HG02973 (cell line): ENCODE data around the gene PPTC7.
"Not testable (repeated sequence)": the region's sequence is repeated elsewhere in the genome, so short reads cannot be mapped to it uniquely, and the experiment has no call there.

Experiments used
- ATAC-seq: cut with Tn5 transposase; IDR thresholded peaks from one replicate; pipeline ENCODE4 v1.9.1; 2021; ENCODE audit warnings: moderate library complexity; ENCODE audit not compliant: unreplicated experiment

The PPTC7 gene

DNA sequence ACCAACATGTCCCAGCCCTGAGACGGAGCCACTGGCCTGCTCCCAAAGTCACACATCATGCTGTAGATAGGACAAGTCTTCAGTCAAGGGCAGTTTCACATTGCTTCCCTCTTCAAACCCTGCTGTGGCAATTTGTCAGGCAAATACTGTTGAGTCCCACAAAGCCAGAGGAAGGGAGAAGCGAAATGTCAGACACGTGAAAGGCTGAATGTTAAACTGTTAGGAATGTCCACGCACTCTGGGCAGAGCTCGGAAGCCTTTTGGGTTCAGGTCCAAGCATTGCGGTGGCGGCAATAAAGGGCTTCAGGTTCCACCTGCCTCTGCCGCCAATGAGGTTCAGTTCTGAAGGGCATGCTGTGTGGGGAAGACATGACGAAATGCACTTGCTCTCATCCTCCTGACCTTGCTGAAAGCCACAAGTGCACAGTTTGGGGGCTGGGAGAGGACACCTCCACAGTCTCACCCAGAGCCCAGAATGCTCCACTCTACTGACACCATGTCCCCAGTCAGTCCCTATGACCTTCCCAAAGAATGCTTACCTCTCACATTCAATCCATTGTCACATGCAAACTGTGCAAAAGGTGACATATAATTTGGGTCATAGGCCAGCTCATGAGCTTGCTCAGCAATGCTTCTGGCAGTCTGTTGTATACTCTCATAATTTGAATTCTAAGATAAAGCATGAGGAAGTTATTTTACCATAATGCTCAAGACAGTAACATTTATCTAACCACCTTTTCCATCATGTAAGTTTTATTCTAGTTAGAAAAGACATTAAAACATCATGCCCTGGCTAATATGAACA lies 45.3 kb downstream of the PPTC7 start:
- ATAC-seq, result no peak

DNA sequence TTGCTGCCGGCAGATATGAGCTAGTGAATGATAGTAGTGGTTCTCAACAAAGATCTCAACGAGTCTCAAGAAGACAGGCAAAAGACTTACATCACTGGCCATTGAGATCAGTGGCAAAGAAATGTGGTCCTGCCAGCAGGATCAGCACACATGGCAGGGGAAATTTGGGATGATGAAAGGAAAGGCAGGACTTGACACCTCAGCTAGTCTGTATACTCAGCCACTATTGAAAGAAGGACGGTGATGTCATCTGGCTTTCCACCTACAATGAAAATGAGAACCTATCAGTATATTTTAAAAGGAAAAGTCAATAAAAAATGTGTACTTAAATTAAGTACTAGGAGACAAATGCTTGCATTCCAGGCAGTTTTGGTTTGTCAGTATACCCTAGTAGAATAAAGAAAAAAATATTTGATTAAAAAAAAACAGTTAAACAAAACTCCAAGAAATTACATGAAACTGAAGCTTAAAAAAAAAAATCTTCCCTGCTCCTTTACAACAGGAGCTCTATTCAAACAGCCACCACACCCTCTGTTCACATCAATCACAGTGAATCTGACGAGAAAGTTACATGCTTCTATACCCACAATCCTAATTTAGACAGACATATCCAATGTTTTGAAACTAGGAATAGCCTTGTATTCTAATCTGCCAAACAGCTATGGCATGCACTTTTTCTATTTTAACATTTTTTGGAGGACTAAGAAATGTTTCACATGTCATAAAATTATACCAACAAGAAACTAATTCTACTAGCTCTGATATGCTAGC lies 46.1 kb downstream of the PPTC7 start:
- ATAC-seq, result no peak

DNA sequence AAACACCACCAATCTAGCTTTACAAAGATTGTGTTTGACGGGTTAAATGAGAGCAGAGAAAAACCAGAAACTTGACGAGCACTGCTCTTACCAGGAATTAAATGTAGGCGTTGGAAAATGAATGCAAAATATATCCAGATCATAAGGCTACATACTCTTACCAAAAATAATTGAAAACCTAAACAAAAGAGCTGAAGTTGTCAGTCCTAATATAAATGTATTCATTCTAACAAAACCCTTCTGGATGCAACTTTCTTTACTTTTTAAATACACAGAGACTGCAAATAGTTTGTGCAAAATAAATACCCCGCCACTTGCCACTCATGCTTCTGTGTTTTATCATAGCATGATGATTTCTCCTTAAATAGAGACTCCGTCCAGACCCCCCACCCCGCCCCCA lies 48.3 kb downstream of the PPTC7 start:
- no peak for ATAC-seq

DNA sequence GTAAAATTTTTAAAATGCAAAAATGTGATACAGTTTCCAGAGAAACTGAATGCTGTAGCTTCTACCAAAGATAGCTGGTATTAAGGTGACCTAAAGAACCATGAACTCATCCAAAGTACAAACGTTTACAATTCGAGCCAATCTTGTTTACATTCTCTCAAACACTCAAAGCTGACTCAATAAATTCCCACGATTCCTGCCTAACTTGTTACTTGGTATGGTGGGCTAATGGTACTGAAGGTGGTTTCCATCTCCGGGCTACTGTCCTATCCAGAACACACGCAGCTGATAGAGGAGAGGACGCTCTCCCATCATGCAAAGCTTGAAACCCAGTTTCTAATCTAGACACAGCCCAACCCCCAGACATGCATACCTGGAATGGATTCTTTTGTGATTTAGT lies 49.5 kb downstream of the PPTC7 start:
- ATAC-seq, result no peak

DNA sequence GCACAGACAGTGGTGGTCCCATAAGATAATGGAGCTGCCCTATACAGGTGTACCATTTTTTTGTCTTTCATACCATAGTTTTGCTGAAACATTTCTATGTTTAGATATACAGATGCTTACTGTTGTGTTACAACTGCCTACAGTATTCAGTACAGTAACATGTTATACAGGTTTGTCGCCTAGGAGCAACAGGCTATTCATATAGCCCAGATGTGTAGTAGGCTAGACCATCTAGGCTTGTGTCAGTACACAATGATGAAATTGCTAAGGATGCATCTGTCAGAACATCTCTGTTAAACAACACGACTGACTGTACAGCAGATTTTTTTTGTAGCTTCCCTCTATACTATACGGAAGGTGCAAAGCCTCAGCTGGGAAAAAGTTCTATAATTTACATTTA lies 50.5 kb downstream of the PPTC7 start:
- no peak for ATAC-seq

DNA sequence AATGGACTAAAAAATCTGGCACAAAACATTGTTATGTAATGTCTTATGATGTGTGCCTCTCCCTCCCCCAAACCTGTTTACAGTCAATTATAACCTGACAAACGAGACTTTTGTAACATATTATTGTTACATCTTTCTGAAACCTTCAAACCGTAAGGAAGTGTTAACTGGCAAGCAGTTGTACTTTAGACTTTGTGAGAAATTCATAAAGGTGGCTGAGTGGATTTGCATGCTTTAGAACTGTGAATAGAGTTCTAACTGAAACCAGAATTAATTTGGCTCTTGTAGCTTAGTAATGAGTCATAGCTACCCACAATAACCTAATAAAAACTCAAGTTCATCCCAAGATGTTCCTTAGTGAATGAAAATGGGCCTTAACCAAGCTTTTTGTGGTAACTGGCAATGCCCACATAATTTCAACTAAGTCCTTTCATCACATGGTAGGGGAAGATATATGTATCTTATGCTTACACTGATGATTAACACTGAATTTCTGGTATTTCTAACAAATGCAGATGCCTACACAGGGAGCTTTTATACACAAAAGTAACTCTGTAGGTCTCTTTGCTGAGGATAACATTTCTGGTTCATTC lies 51.3 kb downstream of the PPTC7 start:
- peak; percentile 83 for ATAC-seq

DNA sequence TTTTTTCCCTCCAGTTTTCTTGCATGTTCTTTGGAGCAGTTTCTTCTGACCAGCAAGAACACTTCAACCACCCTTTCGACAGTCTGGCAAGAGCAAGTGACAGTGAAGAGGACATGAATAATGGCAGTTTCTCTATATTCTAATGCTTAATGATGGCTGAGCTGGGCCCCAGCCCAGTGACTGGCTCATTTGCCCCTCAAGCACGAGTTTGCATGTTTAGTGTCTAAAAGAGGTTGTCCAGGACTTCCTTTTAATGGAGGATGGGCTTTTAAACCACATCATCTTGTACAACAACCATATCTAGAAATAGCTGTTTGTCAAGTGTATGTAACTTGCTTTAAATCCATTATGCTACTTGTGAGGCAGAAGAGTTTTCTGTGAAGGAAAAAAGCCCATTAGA lies 52.6 kb downstream of the PPTC7 start:
- ATAC-seq, result no peak

DNA sequence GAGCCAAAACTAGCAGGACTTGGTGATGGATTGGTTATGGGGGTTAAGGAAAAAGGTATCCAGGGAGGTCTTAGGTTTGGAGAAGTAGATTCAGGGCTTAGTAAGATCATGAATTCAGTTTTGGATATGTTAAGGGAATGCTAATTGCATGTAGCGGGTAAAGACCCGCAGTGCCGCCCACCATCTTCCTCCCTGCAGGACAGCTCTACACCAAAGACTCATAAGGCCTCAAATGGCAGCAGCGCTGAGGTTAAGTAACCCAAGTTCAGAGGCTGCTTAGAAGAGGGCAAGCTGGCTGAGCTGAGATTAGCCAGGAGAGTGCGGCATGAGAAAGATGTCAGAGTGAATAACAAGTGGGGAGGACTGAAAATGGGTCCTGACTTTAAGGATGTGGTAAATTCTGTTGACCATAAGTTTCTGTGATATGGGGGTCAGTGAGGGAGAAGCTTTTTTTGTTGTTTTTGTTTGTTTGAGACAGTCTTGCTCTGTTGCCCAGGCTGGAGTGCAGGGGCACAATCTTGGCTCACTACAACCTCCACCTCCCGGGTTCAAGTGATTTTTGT lies 54.8 kb downstream of the PPTC7 start:
- no peak for ATAC-seq

DNA sequence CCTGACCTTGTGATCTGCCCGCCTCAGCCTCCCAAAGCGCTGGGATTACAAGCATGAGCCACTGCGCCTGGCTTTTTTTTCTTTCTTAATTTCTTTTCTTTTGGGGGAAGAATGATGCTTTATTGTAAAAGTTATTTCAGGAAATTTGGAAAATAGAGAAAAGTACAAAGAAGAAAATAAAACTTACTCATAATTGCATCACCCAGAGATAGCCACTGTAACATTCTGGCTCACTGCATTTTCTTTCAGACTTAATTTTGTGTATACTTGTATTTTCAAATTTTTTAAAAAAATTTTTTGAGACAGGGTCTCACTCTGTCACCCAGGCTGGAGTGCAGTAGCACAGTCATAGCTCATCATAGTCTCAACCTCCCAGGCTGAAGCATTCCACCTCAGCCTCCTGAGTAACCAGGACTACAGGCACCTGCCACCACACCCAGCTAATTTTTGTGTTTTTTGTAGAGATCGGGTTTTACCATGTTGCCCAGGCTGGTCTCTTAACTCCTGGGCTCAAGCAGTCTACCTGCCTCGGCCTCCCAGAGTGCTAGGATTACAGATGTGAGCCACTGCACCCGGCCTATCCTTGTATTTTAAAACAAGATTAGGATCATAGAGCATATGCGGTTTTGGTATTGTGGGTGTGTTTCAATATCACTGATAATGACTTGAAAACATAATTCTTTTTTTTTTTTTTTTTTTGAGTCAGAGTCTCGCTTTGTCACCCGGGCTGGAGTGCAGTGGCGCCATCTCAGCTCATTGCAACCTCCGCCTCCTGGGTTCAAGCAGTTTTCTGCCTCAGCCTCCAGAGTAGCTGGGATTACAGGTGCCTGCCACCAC lies 62.0 kb downstream of the PPTC7 start:
- not testable (repeated sequence) for ATAC-seq

DNA sequence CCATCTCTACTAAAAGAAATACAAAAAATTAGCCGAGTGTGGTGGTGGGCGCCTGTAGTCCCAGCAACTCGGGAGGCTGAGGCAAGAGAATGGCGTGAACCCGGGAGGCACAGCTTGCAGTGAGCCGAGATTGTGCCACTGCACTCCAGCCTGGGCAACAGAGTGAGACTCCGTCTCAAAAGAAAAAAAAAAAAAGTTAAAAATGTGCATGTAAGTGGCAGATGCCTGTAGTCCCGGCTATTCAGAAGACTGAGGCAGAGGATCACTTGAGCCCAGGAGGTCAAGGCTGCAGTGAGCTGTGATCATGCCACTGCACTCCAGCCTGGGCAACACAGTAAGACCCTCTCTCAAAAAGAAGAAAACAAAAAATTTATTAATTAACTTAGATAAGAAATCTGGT lies 65.1 kb downstream of the PPTC7 start:
- ATAC-seq, result not testable (repeated sequence)

DNA sequence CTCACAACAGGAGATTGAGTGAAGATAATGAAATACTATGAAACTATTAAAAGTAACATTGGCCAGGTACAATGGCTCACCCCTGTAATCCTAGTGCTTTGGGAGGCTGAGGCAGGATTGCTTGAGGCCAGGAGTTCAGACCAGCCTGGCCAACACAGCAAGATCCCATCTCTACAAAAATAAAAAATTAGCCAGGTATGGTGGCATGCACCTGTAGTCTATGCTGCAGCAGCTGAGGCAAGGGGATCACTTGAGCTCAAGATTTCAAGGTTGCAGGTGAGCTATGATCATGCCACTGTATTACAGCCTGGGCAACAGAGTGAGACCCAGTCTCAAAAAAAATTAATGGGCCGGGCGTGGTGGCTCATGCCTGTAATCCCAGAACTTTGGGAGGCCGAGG lies 66.1 kb downstream of the PPTC7 start:
- ATAC-seq, result no peak

DNA sequence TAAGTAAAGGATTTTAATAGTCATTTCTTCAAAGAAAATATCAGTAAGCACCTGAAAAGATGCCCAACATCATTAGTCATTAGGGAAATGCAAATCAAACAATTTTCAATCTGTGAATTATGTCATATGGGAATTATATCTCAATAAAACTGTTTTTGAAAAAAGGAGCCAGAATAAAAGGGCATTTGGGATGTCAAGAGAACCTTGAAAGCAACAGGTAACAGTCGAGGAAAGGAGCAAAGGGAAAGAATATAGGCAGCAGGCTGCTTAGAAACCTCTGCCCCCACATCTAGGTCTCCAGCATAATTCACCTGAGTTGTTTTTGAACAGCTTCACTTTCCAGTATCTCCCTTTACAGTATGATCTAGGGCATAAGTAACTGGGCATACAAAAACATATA lies 68.8 kb downstream of the PPTC7 start:
- no peak for ATAC-seq

DNA sequence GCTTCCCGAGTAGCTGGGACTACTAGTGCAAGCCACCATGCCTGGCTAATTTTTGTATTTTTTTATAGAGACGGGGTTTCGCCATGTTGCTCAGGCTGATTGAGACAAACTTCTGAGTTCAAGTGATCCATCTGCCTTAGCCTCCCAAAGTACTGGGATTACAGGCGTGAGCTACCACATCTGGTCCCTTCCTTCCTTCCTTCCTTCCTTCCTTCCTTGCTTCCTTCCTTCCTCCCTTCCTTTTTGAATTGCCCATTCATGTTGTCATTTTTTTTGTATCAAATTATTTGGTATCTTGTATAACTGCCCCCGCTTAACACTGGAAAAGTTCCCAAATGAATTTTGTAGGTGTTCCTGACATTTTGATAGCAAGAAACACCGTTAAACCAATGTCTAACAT lies 69.3 kb downstream of the PPTC7 start:
- no peak for ATAC-seq

DNA sequence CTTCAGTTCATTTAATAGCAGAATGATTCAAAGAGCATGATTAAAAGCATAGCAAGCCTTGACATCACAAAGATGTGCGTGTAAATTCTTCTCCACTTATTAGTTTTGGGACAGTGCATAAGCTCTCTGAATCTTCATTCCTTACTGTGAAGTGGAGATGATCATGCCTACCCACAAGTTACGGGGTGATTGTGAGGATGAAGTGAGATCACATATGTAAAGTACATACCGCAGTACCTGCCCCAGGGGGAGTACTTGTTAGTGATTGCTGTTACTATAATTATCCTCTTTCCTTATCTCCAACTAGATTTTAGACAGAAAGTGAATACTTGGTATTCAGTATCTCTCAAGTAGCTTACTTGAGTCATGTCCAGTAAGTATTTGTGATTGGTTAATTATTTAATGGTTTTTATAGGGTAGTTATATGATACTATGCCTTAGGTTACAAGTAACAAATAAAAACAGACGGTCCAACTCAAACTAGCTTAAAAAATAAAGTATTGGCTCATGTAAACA lies 75.0 kb downstream of the PPTC7 start:
- no peak for ATAC-seq

DNA sequence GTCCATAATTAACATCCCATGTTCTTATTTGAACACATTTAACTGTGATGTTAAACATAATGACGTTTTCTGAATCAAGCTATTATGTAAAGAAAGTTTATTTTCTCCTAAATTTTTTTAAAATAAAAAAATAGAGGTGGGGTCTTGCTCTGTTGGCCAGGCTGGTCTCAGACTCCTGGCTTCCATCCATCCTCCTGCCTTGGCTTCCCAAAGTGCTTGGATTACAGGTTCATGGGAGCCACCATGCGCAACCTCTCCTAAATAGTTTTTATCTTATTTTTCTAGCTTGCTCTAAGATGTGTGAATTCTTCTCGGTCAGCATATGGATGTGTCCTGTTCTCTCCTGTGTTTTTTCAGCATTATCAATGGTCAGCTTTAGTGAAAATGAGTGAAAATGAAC lies 77.8 kb downstream of the PPTC7 start:
- ATAC-seq, result no peak

DNA sequence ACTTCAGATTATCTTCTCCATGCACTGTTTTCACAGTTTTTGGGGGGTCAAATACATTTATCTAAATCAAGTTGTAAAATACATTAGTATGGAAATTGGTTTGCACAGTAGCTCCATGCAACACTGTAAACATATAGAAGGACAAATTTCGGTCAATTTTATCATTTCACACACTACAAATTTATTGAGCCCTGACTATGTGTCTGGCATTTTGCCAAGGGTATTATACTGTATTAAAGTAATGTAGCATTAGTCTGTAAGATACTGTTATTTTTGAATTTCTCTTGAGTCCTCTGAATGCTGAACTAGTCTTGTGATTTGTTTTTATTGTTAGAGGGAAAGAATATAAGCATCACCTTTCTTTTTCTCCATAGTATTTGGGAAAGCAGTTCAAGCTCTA lies 79.7 kb downstream of the PPTC7 start:
- ATAC-seq, result no peak

DNA sequence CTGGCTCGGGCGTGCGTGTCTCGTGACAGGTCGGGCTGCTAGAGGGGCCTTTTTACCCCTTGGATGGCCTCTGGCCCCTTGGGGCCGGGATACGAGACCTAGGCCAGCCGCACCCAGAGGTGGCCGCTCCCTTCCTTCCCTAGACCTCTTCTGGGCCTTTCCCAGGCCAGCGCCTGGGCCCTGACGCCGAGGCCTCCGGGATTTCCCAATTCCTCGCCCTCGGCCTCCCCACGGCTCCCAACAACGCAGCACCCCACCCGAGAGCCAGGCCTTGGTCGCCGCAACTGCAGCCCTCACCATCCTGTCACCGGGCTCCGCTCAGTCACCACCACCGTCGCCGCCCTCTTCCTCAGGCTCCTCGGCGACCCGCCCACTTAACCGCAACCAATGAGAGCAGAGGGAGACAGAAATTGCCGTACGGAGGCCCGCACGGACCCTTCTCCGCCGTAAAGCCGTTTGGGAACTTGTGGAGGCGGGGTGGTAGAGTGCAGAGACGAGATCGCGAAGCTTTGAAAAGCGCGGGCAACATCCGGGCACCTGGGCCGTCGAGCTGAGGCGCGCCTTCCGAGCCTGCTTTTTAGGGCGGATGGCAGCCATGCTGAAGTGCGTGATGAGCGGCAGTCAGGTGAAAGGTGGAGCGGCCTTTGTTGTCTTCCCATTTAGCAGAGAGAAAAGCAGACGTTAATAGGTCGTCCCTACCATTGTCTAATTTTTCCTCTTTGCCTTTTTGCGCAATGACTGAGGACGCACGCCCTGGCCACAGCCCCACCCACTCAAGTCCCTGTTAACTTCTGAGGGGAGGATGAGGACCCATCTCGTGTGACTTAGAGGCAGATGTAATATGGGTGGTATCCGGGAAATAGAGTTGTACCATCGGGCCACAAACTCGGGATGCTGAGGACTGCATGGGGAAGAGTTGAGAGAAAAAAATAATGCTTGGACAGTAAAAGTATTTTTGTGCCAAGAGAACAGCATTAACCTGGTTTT lies 81.1 kb downstream of the PPTC7 start, which contains the start of the genes RAD9B and VPS29:
Gene RAD9B (plus strand): TSS at position 580 of the 987 bp plus-strand sequence. CDS start 7 bp downstream, at position 587.
Gene VPS29 (minus strand): TSS at position 360 of the 987 bp plus-strand sequence. CDS start 60 bp downstream, at position 300.
- ATAC-seq, result peak; percentile 75

DNA sequence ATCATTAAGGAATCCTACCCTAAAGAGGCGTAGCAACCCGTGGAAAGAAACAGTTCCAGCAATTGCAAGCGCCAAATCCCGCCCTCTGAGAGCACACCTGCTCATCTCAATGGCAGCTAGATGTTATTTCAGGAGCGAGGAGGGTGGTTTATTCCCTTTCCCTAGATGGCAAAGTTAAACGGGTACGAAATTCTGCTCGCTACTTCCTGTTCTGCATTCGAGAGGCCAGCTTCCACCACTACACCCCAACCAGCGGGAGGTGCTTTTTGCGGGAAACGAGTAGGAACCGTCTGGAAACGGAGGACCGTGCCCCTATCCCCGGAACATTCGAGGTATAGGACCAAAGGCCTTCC lies 81.7 kb downstream of the PPTC7 start:
- ATAC-seq, result peak; percentile 28
